ENCODE measurements around the gene ZNF766. TPM values are rescaled to one million over a fixed set of nuclear protein-coding genes. Genes with fewer than 3 reads are reported as not detected.
A peak's percentile ranks its signal among the peaks of the same experiment; 100 is the strongest.
"Not testable (repeated sequence)": the region's sequence is repeated elsewhere in the genome, so short reads cannot be mapped to it uniquely, and the experiment has no call there.

ZNF766 gene
- total RNA-seq = 6.4 TPM

- ATAC-seq = peak; percentile 100
These were observed at the start of gene ZNF766 for GRCh38 chr19:52269338-52270261. TSS of gene ZNF766 (plus strand) at chr19:52269587. CDS start at chr19:52269614, 27 bp downstream.

GRCh38 chr19:52219611-52220010 is 49.8 kb upstream of the ZNF766 start:
- ATAC-seq = no peak

- no peak for ATAC-seq
These were observed 48.4 kb upstream of the ZNF766 start for GRCh38 chr19:52221031-52221430.

- no peak for ATAC-seq
These were observed 47.5 kb upstream of the ZNF766 start for GRCh38 chr19:52221831-52222375.

GRCh38 chr19:52224211-52224610 is 45.2 kb upstream of the ZNF766 start:
- ATAC-seq = no peak

- no peak for ATAC-seq
These were observed 42.7 kb upstream of the ZNF766 start for GRCh38 chr19:52226652-52227051.

GRCh38 chr19:52227196-52227940 is 42.0 kb upstream of the ZNF766 start:
- no peak for ATAC-seq

- ATAC-seq = no peak
These were observed 41.4 kb upstream of the ZNF766 start for GRCh38 chr19:52227980-52228379.

GRCh38 chr19:52229524-52229923 is 39.9 kb upstream of the ZNF766 start:
- ATAC-seq = no peak

- no peak for ATAC-seq
These were observed 38.7 kb upstream of the ZNF766 start for GRCh38 chr19:52230685-52231084.

GRCh38 chr19:52231154-52231910 is 38.1 kb upstream of the ZNF766 start:
- peak; percentile 19 for ATAC-seq

- no peak for ATAC-seq
These were observed 35.0 kb upstream of the ZNF766 start for GRCh38 chr19:52234406-52234805.

GRCh38 chr19:52237197-52237596 is 32.2 kb upstream of the ZNF766 start:
- ATAC-seq = no peak

GRCh38 chr19:52237771-52238400 is 31.5 kb upstream of the ZNF766 start:
- peak; percentile 77 for ATAC-seq

- no peak for ATAC-seq
These were observed 25.4 kb upstream of the ZNF766 start for GRCh38 chr19:52244021-52244420.

- peak; percentile 46 for ATAC-seq
These were observed 21.1 kb upstream of the ZNF766 start for GRCh38 chr19:52248241-52248640.

GRCh38 chr19:52258426-52258825 is 11.0 kb upstream of the ZNF766 start:
- no peak for ATAC-seq

GRCh38 chr19:52265556-52265955 is 3.8 kb upstream of the ZNF766 start:
- not testable (repeated sequence) for ATAC-seq

GRCh38 chr19:52270266-52270885 is 989 bp downstream of the ZNF766 start:
- no peak for ATAC-seq

GRCh38 chr19:52273301-52273700 is 3.9 kb downstream of the ZNF766 start:
- ATAC-seq = no peak

GRCh38 chr19:52274191-52274590 is 4.8 kb downstream of the ZNF766 start:
- no peak for ATAC-seq

GRCh38 chr19:52275988-52276387 is 6.6 kb downstream of the ZNF766 start:
- no peak for ATAC-seq

All from esophagus mucosa (tissue), 1 donor.